ENCODE data around the gene TMEM174.

- TF ChIP-seq, protein P1, sequence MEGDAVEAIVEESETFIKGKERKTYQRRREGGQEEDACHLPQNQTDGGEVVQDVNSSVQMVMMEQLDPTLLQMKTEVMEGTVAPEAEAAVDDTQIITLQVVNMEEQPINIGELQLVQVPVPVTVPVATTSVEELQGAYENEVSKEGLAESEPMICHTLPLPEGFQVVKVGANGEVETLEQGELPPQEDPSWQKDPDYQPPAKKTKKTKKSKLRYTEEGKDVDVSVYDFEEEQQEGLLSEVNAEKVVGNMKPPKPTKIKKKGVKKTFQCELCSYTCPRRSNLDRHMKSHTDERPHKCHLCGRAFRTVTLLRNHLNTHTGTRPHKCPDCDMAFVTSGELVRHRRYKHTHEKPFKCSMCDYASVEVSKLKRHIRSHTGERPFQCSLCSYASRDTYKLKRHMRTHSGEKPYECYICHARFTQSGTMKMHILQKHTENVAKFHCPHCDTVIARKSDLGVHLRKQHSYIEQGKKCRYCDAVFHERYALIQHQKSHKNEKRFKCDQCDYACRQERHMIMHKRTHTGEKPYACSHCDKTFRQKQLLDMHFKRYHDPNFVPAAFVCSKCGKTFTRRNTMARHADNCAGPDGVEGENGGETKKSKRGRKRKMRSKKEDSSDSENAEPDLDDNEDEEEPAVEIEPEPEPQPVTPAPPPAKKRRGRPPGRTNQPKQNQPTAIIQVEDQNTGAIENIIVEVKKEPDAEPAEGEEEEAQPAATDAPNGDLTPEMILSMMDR (IDR thresholded peaks at IDR 0.05; ENCODE audit: borderline replicate concordance, extremely low read depth, low read length, poor library complexity, severe bottlenecking) = no peak
- TF ChIP-seq EZH2 (IDR thresholded peaks at IDR 0.05; ENCODE audit: borderline replicate concordance, low read depth, low read length, severe bottlenecking) = no peak
Measured at GRCh38 chr5:73126957-73127356, 46.0 kb upstream of the TMEM174 start.

Data from DND-41 (cell line).